Stimulated activated CD4-positive, alpha-beta T cell treated with anti-CD3 and anti-CD28 coated beads, TNF-alpha, amount 100 ng/mL, for 24 hours (primary cell): Measurements from ENCODE around the gene ELAC1.
A peak's percentile ranks its signal among the peaks of the same experiment; 100 is the strongest.
"Not testable (repeated sequence)": the region's sequence is repeated elsewhere in the genome, so short reads cannot be mapped to it uniquely, and the experiment has no call there.

ENCODE experiments used
- DNase-seq, 3 experiments: peaks; one replicate each; pipeline ENCODE4 v3.0.0-alpha.2; 2020; ENCODE audit warnings: low read depth in 3 of 3

The ELAC1 gene

GRCh38 chr18:50967714-50968661, at the start of gene ELAC1:
TSS of gene ELAC1 (plus strand) at chr18:50968040. CDS start at chr18:50974405, 6,365 bp downstream.
- peak; percentile 30 to 58 (median 41) for DNase-seq

GRCh38 chr18:50918153-50918552, 49.7 kb upstream of the ELAC1 start:
- no peak for DNase-seq

GRCh38 chr18:50924372-50924771, 43.5 kb upstream of the ELAC1 start:
- DNase-seq = no peak

- no peak for DNase-seq
Measured at GRCh38 chr18:50926521-50926920, 41.3 kb upstream of the ELAC1 start.

- DNase-seq = no peak
Measured at GRCh38 chr18:50928551-50928950, 39.3 kb upstream of the ELAC1 start.

GRCh38 chr18:50933684-50934083, 34.2 kb upstream of the ELAC1 start:
- no peak for DNase-seq

- DNase-seq = no peak
Measured at GRCh38 chr18:50934545-50935211, 33.2 kb upstream of the ELAC1 start.

- no peak for DNase-seq
Measured at GRCh38 chr18:50935493-50936191, 32.2 kb upstream of the ELAC1 start.

GRCh38 chr18:50937183-50937582, 30.7 kb upstream of the ELAC1 start:
- DNase-seq = no peak

GRCh38 chr18:50938912-50939311, 28.9 kb upstream of the ELAC1 start:
- DNase-seq = no peak

- DNase-seq = no peak
Measured at GRCh38 chr18:50944245-50944932, 23.5 kb upstream of the ELAC1 start.

- DNase-seq = not testable (repeated sequence)
Measured at GRCh38 chr18:50945918-50946317, 21.9 kb upstream of the ELAC1 start.

GRCh38 chr18:50947899-50948298, 19.9 kb upstream of the ELAC1 start:
- no peak for DNase-seq

- no peak for DNase-seq
Measured at GRCh38 chr18:50949185-50949584, 18.7 kb upstream of the ELAC1 start.

- DNase-seq = no peak
Measured at GRCh38 chr18:50950626-50951025, 17.2 kb upstream of the ELAC1 start.

- no peak for DNase-seq
Measured at GRCh38 chr18:50953822-50954221, 14.0 kb upstream of the ELAC1 start.

- DNase-seq = no peak
Measured at GRCh38 chr18:50955253-50955652, 12.6 kb upstream of the ELAC1 start.

GRCh38 chr18:50956116-50956515, 11.7 kb upstream of the ELAC1 start:
- no peak for DNase-seq

GRCh38 chr18:50961974-50962373, 5.9 kb upstream of the ELAC1 start:
- DNase-seq = no peak

- DNase-seq = no peak
Measured at GRCh38 chr18:50969448-50969847, 1.6 kb downstream of the ELAC1 start.

- no peak for DNase-seq
Measured at GRCh38 chr18:50970006-50970405, 2.2 kb downstream of the ELAC1 start.

- DNase-seq = not testable (repeated sequence)
Measured at GRCh38 chr18:50972404-50972803, 4.6 kb downstream of the ELAC1 start.
